ENCODE data around the gene BAAT.

BAAT gene

DNA sequence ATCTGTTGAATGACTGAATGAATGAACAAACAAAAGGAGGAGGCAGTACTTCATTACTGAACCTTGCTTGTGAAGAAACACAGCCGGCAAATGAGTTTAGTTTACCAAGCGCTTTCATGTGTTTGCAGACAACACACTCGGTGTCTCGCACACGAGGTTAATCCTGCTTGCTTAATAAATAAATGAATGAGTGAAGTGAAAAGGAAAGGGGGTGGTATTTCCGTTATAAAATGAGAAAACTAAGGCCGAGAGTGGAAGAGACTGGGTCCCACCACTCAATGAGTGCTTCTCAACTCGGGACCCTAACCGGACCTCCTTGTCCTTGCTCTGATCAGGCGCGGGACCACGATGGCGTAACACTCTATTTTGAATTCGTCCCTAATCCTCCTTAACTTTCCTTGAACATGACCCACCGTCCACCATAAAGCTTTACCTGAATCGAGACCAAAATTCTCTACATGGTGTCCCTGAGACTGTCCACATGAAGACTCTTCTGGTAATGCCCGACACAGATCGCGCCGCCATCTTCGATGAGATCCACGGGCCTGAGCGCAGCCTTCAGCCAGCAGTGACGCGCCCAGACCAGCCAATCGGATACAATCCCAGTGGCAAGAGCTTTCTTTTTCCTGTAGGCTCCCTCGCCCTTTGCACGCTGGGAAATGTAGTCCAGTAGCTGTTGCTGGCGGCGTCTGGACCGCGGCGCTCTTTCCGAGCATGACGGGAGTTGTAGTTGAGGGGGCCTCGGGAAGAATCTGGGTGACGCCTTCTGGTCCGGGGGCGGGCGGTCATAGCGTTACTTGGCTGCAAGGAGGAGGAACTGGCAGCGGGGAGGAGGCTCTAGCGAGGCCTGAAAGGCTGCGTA, 13.5 kb upstream of the BAAT start, which contains the start of the genes MRPL50 and ZNF189:
Gene MRPL50, minus strand, starts transcription at position 551 of the 862 bp plus-strand sequence. Its CDS starts 26 bp downstream, at position 525.
Gene ZNF189, plus strand, starts transcription at position 784 of the 862 bp plus-strand sequence. CDS start 306 bp downstream, outside the sequence.
- peak; percentile 97 for DNase-seq (ENCODE audit: low read depth)

DNA sequence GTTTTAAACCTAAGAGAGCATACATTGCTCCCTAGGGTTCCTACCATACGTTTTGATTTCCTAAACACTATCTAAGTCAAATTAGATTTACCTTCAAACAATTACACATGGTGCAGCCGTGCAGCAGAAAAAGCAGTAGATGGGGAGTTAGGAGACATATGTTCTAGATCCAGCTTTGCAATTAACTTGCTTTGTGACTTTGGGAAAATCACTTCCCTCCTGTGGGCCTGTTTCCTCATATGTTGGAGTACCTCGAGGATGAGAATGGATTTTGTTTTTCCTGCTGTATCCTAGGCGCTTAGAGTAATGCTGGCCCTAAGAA, 12.9 kb upstream of the BAAT start:
- no peak for DNase-seq (ENCODE audit: low read depth)

DNA sequence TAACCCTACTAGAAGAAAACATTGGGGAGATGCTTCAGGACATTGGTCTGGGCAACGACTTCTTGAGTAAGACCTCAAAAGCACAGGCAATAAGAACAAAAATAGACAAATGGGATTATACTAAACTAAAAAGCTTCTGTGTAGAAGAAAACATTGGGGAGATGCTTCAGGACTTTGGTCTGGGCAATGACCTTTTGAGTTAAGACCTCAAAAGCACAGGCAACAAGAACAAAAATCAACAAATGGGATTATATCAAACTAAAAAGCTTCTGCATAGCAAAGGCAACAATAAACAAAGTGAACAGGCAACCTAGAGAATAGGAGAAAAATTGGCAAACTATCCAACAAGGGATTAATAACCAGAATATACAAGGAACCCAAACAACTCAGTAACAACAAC, 9.9 kb upstream of the BAAT start:
- no peak for DNase-seq (ENCODE audit: low read depth)

DNA sequence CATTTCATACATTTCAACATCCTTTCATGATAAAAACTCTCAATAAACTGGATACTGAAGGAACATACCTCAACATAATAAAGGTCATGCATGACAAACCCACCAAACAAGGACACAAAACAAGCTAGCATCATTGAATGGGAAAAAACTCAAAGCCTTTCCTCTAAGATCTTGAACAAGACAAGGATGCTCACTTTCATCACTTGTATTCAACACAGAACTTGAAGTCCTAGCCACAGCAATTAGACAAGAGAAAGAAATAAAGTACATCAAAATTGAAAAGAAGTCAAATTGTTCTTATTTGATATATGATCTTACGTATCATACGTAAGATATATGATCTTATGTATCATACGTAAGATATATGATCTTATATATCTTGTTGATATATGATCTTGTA, 8.3 kb upstream of the BAAT start:
- DNase-seq (ENCODE audit: low read depth): no peak

DNA sequence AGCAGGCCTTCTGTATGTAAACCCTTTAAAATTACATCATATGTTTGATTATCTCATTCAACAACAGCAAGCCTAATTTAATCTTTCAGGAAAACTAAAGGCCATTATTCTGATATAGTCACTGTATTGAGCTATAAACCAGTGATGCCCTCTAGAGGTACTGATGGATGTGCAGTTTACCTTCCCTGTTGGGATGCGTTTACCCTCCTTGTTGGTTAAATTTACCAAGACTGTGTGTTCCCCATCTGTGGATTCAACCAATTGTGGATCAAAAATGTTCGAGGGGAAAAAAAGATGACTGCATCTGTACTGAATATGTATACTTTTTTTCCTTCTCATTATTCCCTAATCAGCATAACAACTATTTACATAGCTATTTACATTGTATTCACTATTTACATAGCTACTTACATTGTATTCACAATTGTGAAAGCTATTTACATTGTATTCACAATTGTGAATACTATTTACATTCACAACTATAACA, 3.7 kb upstream of the BAAT start:
- no peak for DNase-seq (ENCODE audit: low read depth)

DNA sequence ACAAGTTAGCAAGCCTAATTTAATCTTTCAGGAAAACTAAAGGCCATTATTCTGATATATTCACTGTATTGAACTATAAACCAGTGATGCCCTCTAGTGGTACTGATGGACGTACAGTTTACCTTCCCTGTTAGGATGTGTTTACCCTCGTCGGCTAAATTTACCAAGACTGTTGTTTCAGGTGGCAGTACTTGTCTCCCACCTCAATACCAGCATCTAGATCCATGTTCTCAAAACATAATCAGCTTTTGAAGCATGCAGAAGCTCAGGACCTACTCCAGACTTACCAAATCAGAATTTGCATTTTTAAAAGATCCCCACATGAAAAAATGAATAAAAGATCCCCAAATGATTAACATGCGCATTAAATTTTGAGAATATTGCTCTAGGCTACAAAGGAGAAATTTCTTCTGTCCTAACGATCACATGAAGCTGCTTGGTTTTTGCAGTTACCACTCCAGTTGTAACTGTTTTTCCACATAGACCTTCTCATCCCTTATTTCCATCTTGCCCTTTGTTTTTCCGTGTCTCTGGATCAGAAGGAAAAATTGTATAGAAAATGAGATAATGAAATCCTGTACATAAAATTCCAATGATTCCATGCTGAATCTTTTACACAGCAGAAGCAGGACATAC, 3.2 kb upstream of the BAAT start:
- no peak for DNase-seq (ENCODE audit: low read depth)

DNA sequence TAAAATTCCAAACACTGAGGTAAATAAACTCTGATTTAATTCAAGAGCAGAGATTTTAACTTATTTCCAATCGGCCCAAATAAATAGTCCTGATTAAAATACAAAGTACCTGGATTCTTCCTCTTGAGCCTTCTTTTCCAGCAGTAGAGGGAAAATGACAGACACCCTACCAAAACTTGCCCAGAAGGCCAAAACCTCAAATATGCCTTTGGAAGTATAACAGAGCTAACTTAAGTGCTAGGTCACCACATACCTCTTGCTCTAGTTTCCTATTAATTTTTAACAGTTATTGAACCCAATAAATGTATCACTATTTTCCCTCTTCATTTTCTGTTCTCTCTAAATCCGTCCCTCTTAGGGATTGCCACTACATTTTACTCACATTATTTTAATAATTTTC, 1.4 kb downstream of the BAAT start:
- DNase-seq (ENCODE audit: low read depth): no peak

DNA sequence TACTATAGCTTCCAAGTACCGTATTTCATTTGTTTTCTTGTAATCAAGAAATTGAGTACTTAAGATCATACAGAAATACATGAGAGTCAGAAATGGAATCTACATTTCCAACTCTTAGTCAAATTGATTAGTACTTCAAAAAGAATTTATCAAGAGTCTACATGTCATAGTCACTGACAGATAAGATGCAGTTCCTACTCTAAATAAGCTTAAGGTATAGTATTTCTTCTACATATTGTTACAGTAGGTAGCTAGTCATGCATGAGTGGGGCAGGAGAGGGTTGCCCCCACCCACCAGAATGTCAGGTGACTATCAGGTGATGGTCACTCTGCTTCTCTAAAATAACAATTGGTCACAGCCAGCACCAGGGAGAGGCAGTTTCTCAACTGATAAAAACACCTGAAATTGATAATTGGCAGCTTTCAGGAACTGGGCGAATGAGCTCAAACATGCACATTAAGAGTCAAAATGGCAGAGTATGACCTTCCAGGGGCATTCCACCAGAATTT, 2.9 kb downstream of the BAAT start:
- DNase-seq (ENCODE audit: low read depth): no peak

DNA sequence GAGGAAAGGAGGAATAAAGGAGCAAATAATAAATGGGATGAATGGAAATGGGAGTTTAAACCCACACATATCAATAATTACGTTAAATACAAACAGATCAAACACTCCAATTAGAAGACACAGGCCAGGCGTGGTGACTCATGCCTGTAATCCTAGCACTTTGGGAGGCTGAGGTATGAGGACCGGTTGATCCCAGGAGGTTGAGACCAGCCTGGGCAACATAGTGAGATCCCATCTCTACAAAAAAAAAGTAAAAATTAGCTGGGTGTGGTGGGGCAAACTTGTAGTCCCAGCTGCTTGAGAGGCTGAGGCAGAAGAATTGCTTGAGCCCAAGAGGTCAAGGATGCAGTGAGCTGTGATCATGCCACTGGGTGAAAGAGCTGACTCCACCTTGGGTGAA, 3.7 kb downstream of the BAAT start:
- no peak for DNase-seq (ENCODE audit: low read depth)

DNA sequence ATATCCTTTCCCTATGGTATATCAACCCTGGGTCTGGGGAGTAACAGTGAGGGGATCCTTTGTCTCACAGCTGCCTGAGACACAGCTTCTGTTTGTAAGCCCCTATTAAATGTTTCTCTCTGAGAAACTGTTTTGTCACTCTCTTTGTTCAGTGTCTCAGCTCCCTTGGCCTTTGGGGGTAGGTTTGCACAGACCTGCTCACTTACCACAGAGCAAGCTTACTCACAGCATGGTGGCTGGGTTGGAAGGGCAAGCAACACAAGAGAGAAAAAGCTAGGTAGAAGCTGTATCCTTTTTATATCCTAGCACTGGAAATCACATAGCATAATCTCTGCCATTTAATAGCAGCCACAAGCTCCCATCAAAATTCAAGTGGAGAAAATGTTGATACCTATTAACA, 4.5 kb downstream of the BAAT start:
- DNase-seq (ENCODE audit: low read depth): no peak

DNA sequence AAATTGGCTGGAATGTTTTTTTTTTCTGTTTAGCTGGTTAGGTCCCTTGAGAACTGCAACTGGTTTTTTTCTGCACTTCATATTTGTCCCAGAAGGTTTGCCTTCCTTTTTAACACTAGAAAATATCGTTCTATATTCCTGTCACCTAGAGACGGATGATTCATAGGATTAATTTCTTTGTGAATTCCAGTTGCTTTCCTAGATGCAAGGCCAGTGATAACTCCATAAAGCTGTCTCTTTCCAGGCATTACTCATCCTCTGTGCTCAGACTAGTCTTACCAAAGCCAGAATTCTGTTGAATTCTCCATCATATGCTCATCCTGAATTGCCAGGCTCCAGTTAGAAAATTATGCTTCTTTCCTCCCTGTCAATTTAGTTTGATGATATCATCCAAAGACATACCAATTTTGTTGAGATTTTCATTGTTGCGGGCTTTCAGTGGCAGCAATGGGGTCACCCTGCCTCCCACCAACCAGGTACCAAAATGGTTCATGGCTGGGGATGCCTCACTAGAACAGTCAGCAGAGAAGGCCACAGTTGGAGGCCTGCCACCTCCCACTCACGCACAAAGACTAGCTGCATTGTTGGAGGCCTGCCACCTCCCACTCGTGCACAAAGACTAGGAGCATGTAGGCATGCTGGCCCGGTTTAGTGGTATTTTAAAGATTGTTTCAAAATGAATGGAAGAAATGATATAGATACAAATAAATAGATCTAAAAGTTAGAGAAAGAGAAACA, 8.5 kb downstream of the BAAT start:
- DNase-seq (ENCODE audit: low read depth): peak; percentile 61

DNA sequence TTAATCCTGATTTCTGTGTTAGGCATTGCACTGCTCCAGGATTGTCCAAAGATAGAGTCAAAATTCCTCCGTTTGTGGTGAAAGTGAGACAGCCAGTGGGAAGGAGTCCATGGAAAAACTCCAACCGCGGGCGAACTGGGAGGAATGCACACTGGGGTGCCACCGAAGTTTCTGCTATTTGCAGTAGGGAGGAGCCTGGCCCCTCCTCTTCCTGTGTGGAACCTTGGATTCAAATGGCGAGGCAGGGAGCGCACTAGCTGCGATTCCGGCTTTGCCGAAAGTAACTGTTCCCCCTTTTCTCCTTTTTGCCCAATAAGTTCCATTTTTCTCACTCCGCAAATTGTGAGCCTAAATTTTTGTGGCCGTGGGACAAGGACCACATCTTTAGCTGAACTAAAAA, 9.3 kb downstream of the BAAT start:
- no peak for DNase-seq (ENCODE audit: low read depth)

DNA sequence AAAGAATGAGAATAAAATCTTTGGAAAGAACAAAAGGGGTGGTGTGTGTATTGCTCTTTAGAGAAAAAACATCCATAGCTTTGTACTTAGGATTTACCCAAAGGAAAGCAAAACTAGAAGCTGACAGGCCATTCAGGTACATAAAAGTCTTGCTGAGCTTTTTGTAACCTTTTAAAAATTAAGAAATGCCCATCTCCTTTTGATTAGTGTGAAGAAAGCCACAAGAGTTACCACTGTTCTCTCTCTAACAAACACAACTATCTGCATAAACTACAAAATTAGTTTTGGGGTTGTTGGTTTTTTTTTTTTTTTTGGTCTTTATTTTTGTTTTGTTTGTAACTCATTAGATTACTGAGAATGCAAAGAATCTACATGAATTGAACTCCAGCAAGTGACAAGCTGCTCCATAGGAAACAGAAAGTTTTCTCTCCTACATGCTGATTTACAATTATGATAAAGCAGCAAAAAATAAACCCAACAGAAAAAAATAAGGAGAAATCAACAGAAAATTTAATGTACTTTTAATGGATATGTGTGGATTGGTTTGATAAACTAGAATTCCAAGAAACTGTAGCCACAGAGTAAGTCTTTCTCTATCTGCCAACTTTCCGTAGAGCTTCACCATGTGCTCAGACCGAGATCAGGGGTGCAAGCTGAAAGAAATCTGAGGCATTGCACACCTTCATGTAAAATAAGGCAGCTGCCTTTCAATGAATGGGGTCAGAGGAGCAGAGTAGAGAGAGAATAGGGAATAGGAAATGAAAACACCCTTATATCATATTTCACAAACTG, 12.3 kb downstream of the BAAT start:
- DNase-seq (ENCODE audit: low read depth): no peak

DNA sequence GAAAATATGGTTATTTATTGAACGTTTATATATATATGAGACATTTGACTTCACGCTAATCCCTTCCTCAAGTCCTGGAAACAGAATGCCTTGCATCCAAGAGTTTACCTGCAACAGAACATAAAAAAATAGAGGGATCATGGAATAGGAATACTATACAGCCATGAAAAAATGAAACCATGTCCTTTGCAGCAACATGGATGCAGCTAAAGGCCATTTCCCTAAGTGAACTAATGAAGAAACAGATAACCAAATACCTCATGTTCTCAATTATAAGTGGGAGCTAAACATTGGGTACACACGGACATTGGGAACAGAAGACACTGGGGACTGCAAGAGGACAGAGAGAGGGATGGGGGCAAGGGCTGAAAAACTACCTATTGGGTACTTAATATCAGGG, 13.0 kb downstream of the BAAT start:
- DNase-seq (ENCODE audit: low read depth): no peak

DNA sequence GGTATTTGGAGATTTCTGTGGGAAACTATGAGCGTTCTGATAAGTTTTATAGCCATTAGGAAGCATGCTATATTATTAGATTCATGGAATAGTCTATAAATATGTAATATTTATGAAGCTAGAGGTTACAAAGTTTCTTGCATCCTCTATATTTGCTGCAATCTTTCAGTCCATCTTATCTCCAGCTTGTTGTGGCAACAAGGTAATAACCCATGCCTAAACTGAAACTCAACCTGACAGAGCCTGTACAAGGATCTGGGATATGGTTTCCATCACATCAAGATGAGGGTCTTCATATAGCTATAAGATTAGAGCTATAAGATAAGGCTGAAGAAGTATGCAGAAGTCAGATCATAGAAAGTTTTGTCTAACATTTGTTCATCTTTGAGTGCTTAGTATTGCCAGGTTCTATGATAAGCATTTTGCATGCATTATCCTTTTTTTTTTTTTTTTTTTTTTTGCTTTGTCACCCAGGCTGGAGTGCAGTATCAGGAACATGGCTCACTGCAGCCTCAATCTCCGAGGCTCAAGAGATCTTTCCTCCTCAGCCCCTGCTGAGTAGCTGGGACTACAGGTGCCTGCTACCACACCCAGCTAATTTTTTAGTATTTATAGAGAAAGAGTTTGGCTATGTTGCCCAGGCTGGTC, 14.8 kb downstream of the BAAT start:
- DNase-seq (ENCODE audit: low read depth): no peak

DNA sequence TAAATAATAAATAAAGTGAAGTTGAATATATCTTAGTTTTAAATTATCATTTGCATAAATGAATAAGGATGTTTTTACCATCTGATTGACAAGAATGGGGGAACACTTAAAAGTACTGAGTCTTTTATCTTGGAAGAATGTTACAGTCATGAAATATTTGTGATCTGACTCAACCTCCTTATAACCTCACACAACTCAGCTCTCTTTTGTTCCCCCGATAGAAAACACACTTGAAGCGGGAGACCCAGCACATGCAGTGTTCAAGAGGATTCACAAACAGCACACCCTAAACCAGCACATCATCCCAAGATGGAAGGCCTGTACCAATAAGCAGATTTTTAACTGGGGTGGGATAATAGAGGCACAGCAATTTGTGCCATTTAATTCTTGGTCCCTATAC, 15.5 kb downstream of the BAAT start:
- no peak for DNase-seq (ENCODE audit: low read depth)

DNA sequence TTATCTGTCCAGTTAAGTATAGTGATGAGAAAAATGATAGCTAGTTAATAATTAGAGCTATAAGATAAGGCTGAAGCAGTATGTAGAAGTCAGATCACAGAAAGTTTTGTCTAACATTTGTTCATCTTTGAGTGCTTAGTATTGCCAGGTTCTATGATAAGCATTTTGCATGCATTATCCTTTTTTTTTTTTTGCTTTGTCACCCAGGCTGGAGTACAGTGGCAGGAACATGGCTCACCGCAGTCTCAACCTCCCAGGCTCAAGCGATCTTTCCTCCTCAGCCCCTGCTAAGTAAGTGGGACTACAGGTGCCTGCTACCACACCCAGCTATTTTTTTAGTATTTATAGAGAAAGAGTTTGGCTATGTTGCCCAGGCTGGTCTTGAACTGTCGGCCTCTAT, 17.5 kb downstream of the BAAT start:
- DNase-seq (ENCODE audit: low read depth): no peak

DNA sequence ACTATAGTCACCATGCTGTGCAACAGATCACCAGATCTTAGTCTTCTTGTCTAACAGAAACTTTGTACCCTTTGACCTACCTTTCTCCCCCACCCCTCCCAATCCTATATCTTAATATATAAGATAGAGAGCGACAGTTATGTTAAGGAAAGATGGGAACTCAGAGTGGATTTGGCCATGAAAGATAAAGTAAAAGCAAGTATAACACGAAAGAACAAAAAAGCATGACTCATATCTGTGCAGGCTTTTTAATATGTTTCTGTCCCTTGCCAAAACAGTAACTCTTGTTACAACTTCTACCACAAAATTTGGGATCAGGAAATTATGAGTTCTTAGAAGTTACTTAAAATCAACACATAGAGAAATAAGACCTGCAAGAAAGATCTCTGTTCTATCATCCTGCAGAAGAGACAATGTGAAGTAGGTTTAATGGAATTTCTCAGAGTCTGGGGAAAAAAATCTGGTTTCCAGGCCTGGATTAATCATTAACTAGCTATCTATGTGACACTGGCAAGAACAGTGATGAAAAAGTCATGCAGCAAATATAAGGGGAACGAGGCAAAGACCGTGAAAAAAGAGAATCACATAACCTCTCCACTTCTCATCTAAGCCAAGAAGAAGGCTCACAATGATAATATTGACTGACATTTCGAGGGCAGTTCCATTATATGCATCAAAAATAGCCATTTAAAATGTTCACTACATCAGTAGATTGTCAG, 18.6 kb downstream of the BAAT start:
- no peak for DNase-seq (ENCODE audit: low read depth)

DNA sequence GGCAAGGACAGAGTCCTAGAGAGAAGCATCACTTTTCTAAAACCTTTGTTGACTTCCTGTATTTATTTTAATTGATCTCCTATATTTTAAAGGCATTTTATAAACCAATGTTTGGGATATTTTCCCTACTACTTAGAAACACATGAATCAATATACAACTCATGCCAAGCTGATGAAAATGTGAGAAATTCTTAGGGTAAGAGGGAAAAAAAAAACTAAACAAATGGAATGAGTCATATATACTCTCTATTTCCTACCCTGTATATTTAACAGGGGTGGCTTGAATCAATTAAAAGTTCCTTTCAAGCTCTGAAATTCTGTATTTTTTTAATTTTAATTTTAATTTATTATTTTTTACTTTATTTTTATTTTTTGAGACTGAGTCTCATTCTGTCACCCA, 19.6 kb downstream of the BAAT start:
- DNase-seq (ENCODE audit: low read depth): no peak

DNA sequence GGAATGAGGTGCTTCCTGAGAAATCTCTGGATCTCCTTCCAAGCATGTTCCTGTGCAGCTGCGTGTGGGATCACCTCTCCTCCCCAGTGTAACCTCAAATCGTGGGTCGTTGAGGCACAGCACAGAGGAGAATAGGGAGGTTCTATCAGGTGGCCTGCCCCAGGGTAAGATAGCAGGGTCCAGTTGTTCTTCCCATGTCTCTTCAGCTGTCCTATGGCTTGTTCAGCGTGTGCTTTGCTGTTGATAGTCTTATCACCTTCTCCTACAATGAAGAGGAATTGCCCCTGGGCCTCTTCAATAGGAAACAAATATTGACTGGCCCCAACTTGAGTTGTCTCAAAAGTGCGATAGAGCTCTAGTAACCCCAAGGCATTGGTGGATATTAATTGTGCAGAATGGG, 22.4 kb downstream of the BAAT start:
- DNase-seq (ENCODE audit: low read depth): no peak

DNA sequence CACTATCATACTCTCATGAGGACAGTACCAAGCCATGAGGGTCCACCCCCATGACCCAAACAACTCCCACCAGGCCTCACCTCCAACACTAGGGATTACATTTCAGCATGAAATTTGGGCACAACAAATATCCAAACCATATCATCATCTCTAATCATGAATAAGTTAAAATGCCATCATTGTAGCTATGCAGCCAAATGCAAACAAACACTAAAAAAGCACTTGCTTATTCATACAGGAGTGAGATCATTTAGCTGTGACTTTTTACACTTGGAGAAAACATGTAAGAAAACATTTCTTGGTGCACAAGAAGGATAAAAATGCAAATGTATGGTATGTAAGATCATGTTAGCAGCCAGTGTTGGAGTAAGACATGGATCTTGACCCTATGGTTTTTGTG, 24.2 kb downstream of the BAAT start:
- DNase-seq (ENCODE audit: low read depth): no peak
